Hepatic stellate cell (primary cell): ENCODE results near the gene TMEM132A.

ENCODE experiments used
- DNase-seq: peaks from one replicate; pipeline ENCODE4 v3.0.0; 2011; ENCODE audit warnings: low spot score

Gene TMEM132A

GRCh38 chr11:60937144-60937527, 12.9 kb downstream of the TMEM132A start:
- DNase-seq, result no peak

DNA sequence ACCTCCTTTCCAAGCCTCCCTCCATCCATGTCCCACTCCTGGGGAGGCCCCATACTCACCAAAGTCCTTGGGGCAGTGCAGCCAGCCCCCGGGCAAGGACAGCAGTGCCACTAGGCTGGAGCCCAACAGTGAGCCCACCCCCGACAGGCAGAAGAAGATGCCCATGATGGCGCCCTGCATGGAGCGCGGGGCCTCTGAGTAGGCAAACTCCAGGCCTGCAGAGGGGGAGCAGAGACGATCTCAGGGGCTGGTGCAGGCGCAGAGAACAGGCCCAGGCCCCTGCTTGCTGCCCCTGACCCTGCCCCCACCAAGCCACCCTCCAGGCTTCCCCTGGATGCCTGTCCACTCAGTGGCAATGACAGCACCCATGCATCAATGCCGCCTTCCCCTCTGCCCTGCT, 13.6 kb downstream of the TMEM132A start:
- no peak for DNase-seq

DNA sequence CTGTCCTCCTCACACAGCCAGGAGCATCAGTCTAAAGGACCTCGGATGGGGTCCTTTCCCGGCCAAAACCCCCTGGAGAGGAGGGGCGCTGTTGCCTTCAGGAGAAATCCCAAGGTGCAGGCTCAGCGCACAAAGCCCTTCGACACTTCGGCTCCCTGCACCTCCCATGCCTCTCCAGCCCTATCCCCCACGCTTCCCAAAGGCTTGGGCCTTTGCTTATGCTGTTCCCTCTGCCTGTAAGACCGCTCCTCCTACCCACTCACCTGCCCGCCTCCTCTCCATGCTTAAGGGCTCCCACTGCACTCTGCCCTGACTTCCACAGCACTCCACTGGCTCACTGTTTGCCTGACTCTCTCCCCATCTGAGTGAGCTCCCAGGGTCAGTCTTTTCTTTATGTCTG, 14.2 kb downstream of the TMEM132A start:
- DNase-seq, result no peak

GRCh38 chr11:60939301-60939700, 15.0 kb downstream of the TMEM132A start:
- no peak for DNase-seq

- DNase-seq, result no peak
These were observed 15.6 kb downstream of the TMEM132A start for GRCh38 chr11:60939855-60940254.

- DNase-seq, result no peak
These were observed 17.3 kb downstream of the TMEM132A start for GRCh38 chr11:60941371-60942119.

- no peak for DNase-seq
These were observed 18.0 kb downstream of the TMEM132A start for GRCh38 chr11:60942219-60942618.

DNA sequence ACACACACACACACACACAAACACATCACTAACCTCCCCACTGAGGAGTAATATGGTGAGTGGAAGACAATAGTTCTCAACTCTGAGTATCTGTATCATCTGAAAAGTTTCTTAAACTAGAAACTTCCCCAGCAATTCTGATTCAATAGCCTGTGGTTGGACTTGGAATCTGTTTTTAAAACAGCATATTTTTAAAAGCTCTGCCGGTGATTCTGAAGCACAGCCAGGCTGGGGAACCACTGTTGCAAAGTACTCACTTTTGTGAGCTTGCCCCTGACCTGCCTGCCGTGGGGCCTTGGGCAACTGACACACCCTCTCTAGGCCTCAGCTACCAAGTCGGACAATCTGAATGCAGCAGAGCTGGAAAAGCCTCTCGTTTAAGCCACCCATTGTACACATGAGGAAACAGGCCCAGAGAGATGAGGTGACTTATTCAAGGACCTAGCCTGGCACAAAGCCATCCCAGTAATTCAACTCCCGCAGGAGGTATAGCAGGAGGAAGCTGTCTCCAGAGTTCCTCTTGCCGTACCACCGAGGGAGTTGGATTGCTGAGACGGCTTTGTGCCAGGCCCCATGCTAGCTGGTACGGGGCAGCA, 18.8 kb downstream of the TMEM132A start:
- DNase-seq, result no peak

- DNase-seq, result no peak
These were observed 20.4 kb downstream of the TMEM132A start for GRCh38 chr11:60944490-60945294.

GRCh38 chr11:60945295-60945667, 21.0 kb downstream of the TMEM132A start:
- no peak for DNase-seq

- DNase-seq, result no peak
These were observed 22.5 kb downstream of the TMEM132A start for GRCh38 chr11:60946601-60947264.

GRCh38 chr11:60947700-60948099, 23.4 kb downstream of the TMEM132A start:
- DNase-seq, result no peak

- DNase-seq, result no peak
These were observed 24.0 kb downstream of the TMEM132A start for GRCh38 chr11:60948250-60948649.

DNA sequence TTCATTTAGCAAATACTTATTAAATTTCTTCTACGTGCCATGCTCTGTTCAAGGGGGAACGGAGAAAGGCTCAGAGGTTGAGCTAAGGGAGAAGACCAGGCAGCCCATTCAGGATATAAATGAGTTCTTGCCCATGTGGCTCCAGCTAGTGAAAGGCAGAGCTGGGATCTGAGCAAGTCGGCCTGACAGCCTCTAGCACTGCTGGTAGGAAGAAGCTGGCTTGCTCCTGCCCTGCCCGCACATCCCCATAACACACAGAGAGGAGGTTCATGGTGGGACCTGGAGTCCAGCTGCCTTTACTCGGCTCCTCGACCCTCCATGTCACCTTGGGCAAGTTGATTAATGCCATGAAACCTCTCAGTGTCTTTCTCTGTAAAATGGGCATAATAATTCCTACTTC, 25.8 kb downstream of the TMEM132A start:
- no peak for DNase-seq

DNA sequence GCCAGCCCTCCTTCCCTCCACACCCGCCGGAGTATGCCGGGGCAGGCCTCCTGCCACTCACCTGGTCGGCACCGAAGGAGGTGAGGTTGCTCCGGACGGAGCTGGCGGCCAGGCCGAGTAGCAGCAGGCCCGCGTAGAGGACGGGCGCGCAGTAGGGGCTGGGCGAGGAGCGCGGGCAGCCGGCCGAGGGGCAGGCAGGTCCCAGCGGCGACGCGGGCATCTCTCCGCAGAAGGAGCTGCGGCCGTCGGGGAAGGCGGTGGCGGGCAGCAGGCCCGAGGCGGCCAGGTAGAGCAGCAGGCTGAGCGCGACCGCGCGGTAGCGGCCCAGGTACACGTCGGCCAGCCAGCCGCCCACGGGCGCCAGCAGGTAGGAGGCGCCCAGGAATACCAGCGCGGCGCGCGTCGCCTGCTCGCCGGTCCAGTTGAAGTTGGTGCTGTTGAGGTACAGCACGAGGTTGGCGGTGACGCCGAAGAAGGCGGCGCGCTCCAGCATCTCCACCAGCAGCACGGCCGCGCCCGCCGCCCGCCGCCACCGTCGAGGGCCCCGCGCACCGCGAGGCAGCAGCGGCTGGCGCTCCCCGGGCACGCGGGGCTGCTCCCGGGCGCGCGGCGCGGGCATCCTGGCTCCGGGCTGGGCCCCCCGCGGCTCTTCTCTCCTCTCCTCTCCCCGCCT, 26.8 kb downstream of the TMEM132A start:
- no peak for DNase-seq

DNA sequence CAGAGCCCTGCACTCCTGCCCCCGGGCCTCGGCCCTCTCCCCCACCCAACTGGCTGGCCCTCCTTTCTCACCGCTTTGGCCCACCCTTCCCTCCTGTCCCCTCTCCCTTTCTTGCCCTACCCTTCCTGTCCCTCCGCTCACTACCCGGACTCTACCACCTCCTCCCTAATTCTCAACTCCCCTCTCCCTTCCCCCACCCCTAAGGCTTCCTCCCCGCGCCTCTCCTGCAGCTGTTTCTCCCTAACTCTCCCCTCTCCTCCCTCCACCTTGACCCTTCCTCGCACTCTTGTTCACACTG, 27.3 kb downstream of the TMEM132A start:
- peak; percentile 35 for DNase-seq

GRCh38 chr11:60951904-60952741, 27.9 kb downstream of the TMEM132A start, which contains the start of gene SLC15A3:
TSS of gene SLC15A3 (minus strand) at chr11:60952176. CDS start at chr11:60951551, 625 bp downstream.
- DNase-seq, result peak; percentile 78

- no peak for DNase-seq
These were observed 28.5 kb downstream of the TMEM132A start for GRCh38 chr11:60952742-60953170.

DNA sequence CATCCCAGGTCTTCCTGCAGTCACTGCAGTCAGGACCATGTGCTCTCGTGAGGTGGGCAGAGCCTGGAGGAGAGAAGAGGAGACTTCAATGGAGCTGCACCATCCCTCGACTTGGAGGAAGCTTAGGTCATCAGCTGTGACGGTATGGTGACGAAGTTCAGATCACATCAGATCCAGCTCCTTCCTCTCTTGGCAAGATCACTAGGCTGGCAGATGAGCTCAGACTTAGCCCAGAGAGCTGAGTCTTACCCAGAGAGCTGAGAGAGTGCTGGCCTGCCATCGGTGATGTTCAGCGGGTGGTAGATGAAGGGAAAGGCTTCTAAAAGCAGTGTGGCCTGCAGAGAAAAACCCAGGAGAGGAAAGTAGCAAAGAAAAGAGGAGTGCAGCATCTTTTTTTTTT, 29.5 kb downstream of the TMEM132A start:
- no peak for DNase-seq

DNA sequence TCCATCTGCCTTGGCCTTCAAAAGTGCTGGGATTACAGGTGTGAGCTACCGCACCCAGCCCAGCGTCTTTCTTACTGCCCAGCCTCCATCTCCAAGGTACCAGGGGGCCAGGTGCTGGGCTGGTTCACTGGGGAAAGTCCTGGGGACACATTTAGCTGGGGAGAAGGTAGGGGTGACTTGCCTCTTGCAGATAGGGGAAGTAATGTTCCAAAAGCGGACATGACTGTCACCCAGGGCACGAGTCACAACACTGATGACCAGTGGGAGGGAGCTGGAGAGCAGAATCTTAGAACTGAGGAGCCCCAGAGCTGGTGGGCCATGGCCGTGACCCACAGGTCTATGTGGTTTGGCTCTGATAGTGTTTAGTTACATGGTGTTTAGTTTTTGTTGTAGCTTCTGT, 30.2 kb downstream of the TMEM132A start:
- no peak for DNase-seq

DNA sequence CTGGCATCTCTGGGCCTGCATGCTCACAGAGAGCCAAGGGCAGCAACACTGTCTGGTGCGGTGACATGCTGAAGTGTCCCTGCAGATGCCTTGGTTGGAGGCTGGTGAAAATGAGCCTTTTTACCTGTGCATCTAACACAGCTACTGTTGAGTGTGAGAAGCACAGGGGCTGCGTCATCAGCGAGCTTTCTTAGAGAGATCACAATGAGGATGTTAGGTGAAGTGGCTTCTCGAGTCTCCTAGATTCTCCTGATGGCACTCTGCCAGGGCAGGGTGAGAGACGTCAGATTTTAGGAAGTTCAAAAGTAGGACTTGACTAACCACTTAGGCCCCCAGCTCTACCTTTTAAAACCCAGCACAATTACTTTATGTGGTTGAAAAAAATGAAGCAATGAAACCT, 31.3 kb downstream of the TMEM132A start:
- no peak for DNase-seq
